ENCODE measurements around the gene KCNC1.

DNA sequence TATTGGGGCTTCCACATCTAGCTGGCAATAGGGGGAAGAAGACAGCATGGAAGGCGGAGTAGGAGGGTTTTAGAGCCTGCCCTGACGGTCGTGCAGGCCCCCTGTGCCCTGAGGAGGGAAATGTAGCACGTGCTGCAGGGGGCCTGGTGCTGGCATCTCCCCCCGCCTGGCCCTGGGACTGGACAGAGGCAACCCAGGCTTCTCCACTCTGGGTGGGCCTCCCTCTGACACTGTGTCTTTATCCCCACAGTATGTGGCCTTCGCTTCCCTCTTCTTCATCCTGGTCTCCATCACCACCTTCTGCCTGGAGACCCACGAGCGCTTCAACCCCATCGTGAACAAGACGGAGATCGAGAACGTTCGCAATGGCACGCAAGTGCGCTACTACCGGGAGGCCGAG lies 36.8 kb downstream of the KCNC1 start:
- TF ChIP-seq, protein P1, sequence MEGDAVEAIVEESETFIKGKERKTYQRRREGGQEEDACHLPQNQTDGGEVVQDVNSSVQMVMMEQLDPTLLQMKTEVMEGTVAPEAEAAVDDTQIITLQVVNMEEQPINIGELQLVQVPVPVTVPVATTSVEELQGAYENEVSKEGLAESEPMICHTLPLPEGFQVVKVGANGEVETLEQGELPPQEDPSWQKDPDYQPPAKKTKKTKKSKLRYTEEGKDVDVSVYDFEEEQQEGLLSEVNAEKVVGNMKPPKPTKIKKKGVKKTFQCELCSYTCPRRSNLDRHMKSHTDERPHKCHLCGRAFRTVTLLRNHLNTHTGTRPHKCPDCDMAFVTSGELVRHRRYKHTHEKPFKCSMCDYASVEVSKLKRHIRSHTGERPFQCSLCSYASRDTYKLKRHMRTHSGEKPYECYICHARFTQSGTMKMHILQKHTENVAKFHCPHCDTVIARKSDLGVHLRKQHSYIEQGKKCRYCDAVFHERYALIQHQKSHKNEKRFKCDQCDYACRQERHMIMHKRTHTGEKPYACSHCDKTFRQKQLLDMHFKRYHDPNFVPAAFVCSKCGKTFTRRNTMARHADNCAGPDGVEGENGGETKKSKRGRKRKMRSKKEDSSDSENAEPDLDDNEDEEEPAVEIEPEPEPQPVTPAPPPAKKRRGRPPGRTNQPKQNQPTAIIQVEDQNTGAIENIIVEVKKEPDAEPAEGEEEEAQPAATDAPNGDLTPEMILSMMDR (IDR thresholded peaks at IDR 0.05): no peak
- TF ChIP-seq RAD21 (IDR thresholded peaks at IDR 0.05; ENCODE audit: low read length) (no peak), CHD2 (IDR thresholded peaks at IDR 0.05; ENCODE audit: low read length, partially characterized antibody) (no peak), TEAD4 (IDR thresholded peaks at IDR 0.05; ENCODE audit: borderline replicate concordance, insufficient read depth) (no peak), POLR2AphosphoS5 (IDR thresholded peaks at IDR 0.05; ENCODE audit: low read depth, low read length) (no peak), MXI1 (IDR thresholded peaks at IDR 0.05; ENCODE audit: low read depth, low read length) (no peak), NFIC (IDR thresholded peaks at IDR 0.05; ENCODE audit: borderline replicate concordance) (no peak), FOXM1 (IDR thresholded peaks at IDR 0.05; ENCODE audit: low read depth) (no peak), JUND (IDR thresholded peaks at IDR 0.05) (no peak), EP300 (IDR thresholded peaks at IDR 0.05; ENCODE audit: borderline replicate concordance in 1 of 2, low read depth in 1 of 2, low read length in 1 of 2) (no peak), YY1 (IDR thresholded peaks at IDR 0.05; ENCODE audit: low read depth) (no peak), TCF12 (IDR thresholded peaks at IDR 0.05) (no peak)
- TF ChIP-seq, protein P2, sequence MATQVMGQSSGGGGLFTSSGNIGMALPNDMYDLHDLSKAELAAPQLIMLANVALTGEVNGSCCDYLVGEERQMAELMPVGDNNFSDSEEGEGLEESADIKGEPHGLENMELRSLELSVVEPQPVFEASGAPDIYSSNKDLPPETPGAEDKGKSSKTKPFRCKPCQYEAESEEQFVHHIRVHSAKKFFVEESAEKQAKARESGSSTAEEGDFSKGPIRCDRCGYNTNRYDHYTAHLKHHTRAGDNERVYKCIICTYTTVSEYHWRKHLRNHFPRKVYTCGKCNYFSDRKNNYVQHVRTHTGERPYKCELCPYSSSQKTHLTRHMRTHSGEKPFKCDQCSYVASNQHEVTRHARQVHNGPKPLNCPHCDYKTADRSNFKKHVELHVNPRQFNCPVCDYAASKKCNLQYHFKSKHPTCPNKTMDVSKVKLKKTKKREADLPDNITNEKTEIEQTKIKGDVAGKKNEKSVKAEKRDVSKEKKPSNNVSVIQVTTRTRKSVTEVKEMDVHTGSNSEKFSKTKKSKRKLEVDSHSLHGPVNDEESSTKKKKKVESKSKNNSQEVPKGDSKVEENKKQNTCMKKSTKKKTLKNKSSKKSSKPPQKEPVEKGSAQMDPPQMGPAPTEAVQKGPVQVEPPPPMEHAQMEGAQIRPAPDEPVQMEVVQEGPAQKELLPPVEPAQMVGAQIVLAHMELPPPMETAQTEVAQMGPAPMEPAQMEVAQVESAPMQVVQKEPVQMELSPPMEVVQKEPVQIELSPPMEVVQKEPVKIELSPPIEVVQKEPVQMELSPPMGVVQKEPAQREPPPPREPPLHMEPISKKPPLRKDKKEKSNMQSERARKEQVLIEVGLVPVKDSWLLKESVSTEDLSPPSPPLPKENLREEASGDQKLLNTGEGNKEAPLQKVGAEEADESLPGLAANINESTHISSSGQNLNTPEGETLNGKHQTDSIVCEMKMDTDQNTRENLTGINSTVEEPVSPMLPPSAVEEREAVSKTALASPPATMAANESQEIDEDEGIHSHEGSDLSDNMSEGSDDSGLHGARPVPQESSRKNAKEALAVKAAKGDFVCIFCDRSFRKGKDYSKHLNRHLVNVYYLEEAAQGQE (IDR thresholded peaks at IDR 0.05; ENCODE audit: low read depth, low read length): no peak
- TF ChIP-seq, protein P3, sequence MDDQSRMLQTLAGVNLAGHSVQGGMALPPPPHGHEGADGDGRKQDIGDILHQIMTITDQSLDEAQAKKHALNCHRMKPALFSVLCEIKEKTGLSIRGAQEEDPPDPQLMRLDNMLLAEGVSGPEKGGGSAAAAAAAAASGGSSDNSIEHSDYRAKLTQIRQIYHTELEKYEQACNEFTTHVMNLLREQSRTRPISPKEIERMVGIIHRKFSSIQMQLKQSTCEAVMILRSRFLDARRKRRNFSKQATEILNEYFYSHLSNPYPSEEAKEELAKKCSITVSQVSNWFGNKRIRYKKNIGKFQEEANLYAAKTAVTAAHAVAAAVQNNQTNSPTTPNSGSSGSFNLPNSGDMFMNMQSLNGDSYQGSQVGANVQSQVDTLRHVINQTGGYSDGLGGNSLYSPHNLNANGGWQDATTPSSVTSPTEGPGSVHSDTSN (IDR thresholded peaks at IDR 0.05): no peak

Measured in SK-N-SH (cell line).